Activated naive CD4-positive, alpha-beta T cell treated with anti-CD3 and anti-CD28 coated beads for 36 hours (primary cell): ENCODE data around the gene NMNAT1. TPM values are rescaled to one million over a fixed set of nuclear protein-coding genes. Genes with fewer than 3 reads are reported as not detected.
A peak's percentile ranks its signal among the peaks of the same experiment; 100 is the strongest.

ENCODE experiments used
- CTCF ChIA-PET: fragments of 350-600 bp; sonication (Branson Sonifier 250); formaldehyde crosslinking; loops from one replicate; lab custom pipeline; 2021; ENCODE audit warnings: antibody characterized with exemption; lab: Charles Lee
- DNase-seq: peaks from one replicate; pipeline ENCODE4 v3.0.0-alpha.2; 2020
- H3K27ac Mint-ChIP-seq: one replicate; pipeline ENCODE4 v1.8.0; 2021; ENCODE audit warnings: mild to moderate bottlenecking, mixed read lengths
- H3K27me3 Mint-ChIP-seq: one replicate; pipeline ENCODE4 v1.8.0; 2021; ENCODE audit warnings: low read depth, mixed read lengths
- H3K36me3 Mint-ChIP-seq: one replicate; pipeline ENCODE4 v1.8.0; 2021; ENCODE audit warnings: low read depth, mixed read lengths
- H3K4me1 Mint-ChIP-seq: one replicate; pipeline ENCODE4 v1.8.0; 2021; ENCODE audit warnings: low read depth, mixed read lengths
- H3K4me3 Mint-ChIP-seq: one replicate; pipeline ENCODE4 v1.8.0; 2021; ENCODE audit warnings: mild to moderate bottlenecking, moderate library complexity, mixed read lengths
- H3K9me3 Mint-ChIP-seq: one replicate; pipeline ENCODE4 v1.8.0; 2021; ENCODE audit warnings: mixed read lengths
- intact Hi-C: fragments of 100-400 bp; cut with micrococcal nuclease; formaldehyde crosslinking; loops from one replicate; pipeline ENCODE4 v1.15.1; 2023
- total RNA-seq, 2 experiments: library from RNA; stranded (reverse); gene quantifications; one replicate each; pipeline ENCODE4 v1.2.3, GENCODE V29; 2021

The NMNAT1 gene
- total RNA-seq, 2 experiments from 2014 or later: 7.5 to 8.0 TPM

- Mint-ChIP-seq H3K9me3 (no peaks in the 10 kb centered on the region), H3K36me3 (peaks cover 7% of the 10 kb centered on the region), H3K27ac (no peak overlapping the region), H3K27me3 (no peaks in the 10 kb centered on the region), H3K4me1 (no peaks in the 10 kb centered on the region), H3K4me3 (no peak overlapping the region)
- DNase-seq: no peak
- CTCF ChIA-PET: no interaction called here
- intact Hi-C loops: no loop called here
Measured at GRCh38 chr1:9927259-9927658, 16.0 kb upstream of the NMNAT1 start.

DNA sequence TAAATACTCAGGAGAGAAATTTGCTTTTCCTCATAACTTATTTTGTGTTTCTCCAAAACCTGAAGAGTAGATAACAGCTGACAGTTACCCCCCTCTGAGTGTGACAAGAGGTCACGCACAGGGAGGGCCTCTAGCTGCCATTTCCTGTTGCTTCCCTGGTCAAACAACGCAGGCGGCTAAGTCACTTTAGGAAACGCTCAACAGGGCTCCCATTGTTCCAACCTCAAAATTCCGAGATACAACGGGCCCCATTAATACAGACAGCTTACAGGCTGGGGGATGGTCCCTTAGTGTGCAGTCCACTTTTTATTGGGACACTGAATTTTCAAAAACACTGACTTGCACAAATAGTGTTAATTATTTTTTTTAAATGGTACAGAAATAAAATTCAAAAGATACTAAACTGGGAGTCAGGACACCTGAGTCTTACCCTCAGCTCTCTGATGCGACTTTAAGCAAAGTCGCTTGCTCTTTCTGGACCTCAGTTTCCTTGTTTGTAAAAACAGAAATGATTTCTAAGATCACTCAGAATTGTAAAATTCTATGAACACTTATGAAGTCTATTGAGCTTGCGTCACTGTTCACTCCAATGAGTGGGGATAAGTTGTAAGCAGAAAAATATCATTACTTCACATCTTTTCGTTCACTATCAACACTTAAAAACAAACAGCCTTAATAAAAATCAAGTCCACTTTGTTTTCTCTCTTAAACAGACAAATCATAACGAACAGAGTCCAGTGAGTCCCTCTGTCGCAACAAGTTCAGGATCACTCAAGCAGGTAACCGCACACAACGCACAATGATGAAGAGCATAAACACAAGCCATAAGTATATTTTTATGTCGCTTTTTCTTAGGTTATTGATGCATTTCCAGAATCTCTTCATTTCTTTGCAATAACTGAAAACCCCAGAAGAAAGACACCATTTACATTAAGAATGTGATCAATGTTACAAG lies 13.6 kb upstream of the NMNAT1 start:
- CTCF ChIA-PET: interaction anchor here (0.8 kb wide), 1 partner anchor 148 kb away, joined by 3 read pairs; no protein-coding TSS in a partner anchor
- DNase-seq: no peak
- Mint-ChIP-seq H3K9me3 (no peaks in the 10 kb centered on the region), H3K4me3 (no peak overlapping the region), H3K36me3 (peaks cover 10% of the 10 kb centered on the region), H3K27ac (no peak overlapping the region), H3K27me3 (no peaks in the 10 kb centered on the region), H3K4me1 (no peaks in the 10 kb centered on the region)
- intact Hi-C loops: no loop called here

- peak overlapping the region; percentile 95 for H3K4me3 Mint-ChIP-seq
- H3K27me3 Mint-ChIP-seq: no peaks in the 10 kb centered on the region
- peak; percentile 27 for DNase-seq
- H3K9me3 Mint-ChIP-seq: no peaks in the 10 kb centered on the region
- H3K27ac Mint-ChIP-seq: peak overlapping the region; percentile 92
- CTCF ChIA-PET: interaction anchor here (0.6 to 3.7 kb wide), 5 partner anchors 8 to 68 kb away, joined by 3 to 44 read pairs (median 5); no protein-coding TSS in a partner anchor
- H3K4me1 Mint-ChIP-seq: peaks cover 27% of the 10 kb centered on the region
- H3K36me3 Mint-ChIP-seq: peaks cover 1% of the 10 kb centered on the region
- intact Hi-C loops: loop anchor here (1.0 to 5.0 kb wide), 3 partner anchors 67 to 486 kb away; no protein-coding TSS in a partner anchor
Measured at GRCh38 chr1:9942399-9942938, 806 bp upstream of the NMNAT1 start.

DNA sequence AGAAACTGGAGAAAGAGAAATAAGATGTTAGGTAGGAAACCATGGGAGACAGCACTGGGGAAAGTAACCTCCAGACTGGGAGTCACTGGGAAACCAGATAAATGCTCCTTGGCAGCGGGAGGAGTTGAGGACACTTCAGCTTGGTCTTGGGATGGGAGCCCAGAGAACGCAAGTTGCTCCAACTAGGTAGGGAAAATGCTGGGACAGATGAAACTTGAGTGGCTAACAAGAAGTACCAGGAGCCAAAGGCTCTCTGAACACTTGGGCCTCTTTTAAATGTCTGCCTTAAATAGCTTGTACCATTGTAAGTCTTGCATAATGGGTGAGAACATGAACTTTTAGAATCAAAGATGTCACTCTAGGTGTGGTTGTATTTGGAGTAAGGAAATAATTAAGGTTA lies 3.0 kb downstream of the NMNAT1 start:
- Mint-ChIP-seq H3K36me3 (peaks cover 1% of the 10 kb centered on the region), H3K9me3 (no peaks in the 10 kb centered on the region), H3K4me3 (no peak overlapping the region), H3K4me1 (peaks cover 31% of the 10 kb centered on the region), H3K27ac (no peak overlapping the region), H3K27me3 (no peaks in the 10 kb centered on the region)
- CTCF ChIA-PET: interaction anchor here (0.6 kb wide), 1 partner anchor 513 kb away, joined by 5 read pairs; no protein-coding TSS in a partner anchor
- intact Hi-C loops: no loop called here
- DNase-seq: no peak

DNA sequence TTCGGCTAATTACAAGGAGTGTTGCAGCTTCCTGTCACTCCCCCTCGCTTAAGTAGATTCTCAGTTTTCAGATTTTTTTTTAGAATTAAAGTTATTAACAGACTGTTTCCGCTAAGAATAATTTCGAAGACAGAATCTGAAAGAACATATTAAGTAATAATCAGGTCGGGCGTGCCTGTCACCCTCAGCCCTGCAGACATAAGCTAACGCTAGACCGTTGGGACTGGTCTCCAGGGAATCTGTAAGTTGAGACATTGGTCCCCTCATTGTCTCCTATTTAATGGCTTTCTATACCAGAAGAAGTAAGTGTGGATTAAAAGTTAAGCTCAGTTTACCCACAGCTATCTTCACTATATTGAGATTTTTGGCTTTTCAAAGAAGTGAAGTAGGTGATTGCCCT lies 14.5 kb downstream of the NMNAT1 start:
- H3K27ac Mint-ChIP-seq: no peak overlapping the region
- no peak overlapping the region for H3K4me3 Mint-ChIP-seq
- DNase-seq: no peak
- no peaks in the 10 kb centered on the region for H3K4me1 Mint-ChIP-seq
- intact Hi-C loops: no loop called here
- no peaks in the 10 kb centered on the region for H3K27me3 Mint-ChIP-seq
- CTCF ChIA-PET: interaction anchor here (1.2 kb wide), 1 partner anchor 170 kb away, joined by 3 read pairs; no protein-coding TSS in a partner anchor
- no peaks in the 10 kb centered on the region for H3K9me3 Mint-ChIP-seq
- H3K36me3 Mint-ChIP-seq: no peaks in the 10 kb centered on the region

- H3K4me1 Mint-ChIP-seq: no peaks in the 10 kb centered on the region
- no peaks in the 10 kb centered on the region for H3K27me3 Mint-ChIP-seq
Measured at GRCh38 chr1:9960011-9960410, 16.7 kb downstream of the NMNAT1 start.

DNA sequence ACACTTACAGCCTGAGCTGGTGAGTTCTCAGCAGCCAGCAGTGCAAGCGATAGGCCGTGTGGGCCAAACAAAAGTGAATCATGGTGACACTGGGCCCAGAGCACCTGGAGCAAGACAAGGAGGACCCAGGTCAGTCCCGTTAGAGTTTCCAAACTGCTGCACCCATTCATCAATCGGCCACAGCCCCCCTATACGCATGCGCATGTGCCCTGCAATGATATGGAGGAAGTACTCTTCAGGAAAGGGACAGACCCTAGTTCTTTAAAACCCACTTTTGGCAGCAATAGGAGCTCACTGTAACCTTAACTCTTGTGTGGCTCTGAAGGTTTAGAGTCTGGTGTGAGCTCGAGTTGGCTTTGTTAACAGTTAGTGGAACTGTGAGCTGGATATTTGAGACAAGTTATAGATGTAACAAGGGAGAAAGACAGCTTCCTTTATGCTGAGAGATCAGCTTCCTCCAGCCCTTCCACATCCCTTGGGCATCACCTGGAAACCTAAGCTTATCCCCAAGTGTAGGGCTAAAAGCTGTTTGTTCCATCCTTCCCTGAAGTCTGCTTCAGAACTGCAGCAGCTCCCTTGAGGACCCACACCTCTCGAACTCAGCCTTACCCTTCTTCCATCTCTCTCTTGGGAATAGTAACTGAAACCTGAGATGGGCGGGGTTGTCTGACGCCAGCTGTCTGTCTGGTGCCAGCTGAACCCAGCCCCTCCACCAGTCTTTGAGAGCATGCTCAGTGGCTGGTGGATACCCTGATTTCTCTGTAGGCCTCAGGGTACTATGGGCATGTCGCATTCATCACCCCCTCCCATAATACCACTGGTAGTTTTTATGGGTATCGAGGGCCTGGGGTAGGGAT lies 17.7 kb downstream of the NMNAT1 start:
- intact Hi-C loops: no loop called here
- Mint-ChIP-seq H3K27me3 (no peaks in the 10 kb centered on the region), H3K27ac (no peak overlapping the region), H3K9me3 (no peaks in the 10 kb centered on the region), H3K4me1 (no peaks in the 10 kb centered on the region), H3K4me3 (no peak overlapping the region), H3K36me3 (no peaks in the 10 kb centered on the region)
- DNase-seq: no peak
- CTCF ChIA-PET: interaction anchor here (0.9 kb wide), 2 partner anchors 10 to 445 kb away, joined by 3 to 4 read pairs; no protein-coding TSS in a partner anchor

More at GRCh38 chr1:9960011-9960410, 16.7 kb downstream of the NMNAT1 start:
- Mint-ChIP-seq H3K9me3 (no peaks in the 10 kb centered on the region), H3K27ac (no peak overlapping the region), H3K36me3 (no peaks in the 10 kb centered on the region), H3K4me3 (no peak overlapping the region)
- no peak for DNase-seq
- CTCF ChIA-PET: no interaction called here
- intact Hi-C loops: no loop called here

GRCh38 chr1:9984253-9984652 lies 41.0 kb downstream of the NMNAT1 start:
- intact Hi-C loops: no loop called here
- no peaks in the 10 kb centered on the region for H3K9me3 Mint-ChIP-seq
- DNase-seq: no peak

GRCh38 chr1:9985001-9985400 lies 41.7 kb downstream of the NMNAT1 start:
- no peak overlapping the region for H3K27ac Mint-ChIP-seq

More at GRCh38 chr1:9984253-9984652, 41.0 kb downstream of the NMNAT1 start:
- Mint-ChIP-seq H3K4me1 (no peaks in the 10 kb centered on the region), H3K27ac (no peak overlapping the region), H3K4me3 (no peak overlapping the region), H3K27me3 (no peaks in the 10 kb centered on the region), H3K36me3 (peaks cover 9% of the 10 kb centered on the region)
- CTCF ChIA-PET: no interaction called here

GRCh38 chr1:9989773-9990172 lies 46.5 kb downstream of the NMNAT1 start:
- DNase-seq: no peak
- Mint-ChIP-seq H3K4me1 (no peaks in the 10 kb centered on the region), H3K9me3 (no peaks in the 10 kb centered on the region), H3K27ac (no peak overlapping the region), H3K4me3 (no peak overlapping the region), H3K36me3 (no peaks in the 10 kb centered on the region), H3K27me3 (peaks cover 2% of the 10 kb centered on the region)
- intact Hi-C loops: no loop called here
- CTCF ChIA-PET: interaction anchor here (1.1 kb wide), 1 partner anchor 22 kb away, joined by 3 read pairs; no protein-coding TSS in a partner anchor

More at GRCh38 chr1:9985001-9985400, 41.7 kb downstream of the NMNAT1 start:
- Mint-ChIP-seq H3K4me3 (no peak overlapping the region), H3K9me3 (no peaks in the 10 kb centered on the region), H3K36me3 (peaks cover 9% of the 10 kb centered on the region), H3K4me1 (no peaks in the 10 kb centered on the region), H3K27me3 (no peaks in the 10 kb centered on the region)
- CTCF ChIA-PET: no interaction called here
- DNase-seq: no peak
- intact Hi-C loops: no loop called here

GRCh38 chr1:9990944-9991343 lies 47.7 kb downstream of the NMNAT1 start:
- Mint-ChIP-seq H3K27me3 (peaks cover 2% of the 10 kb centered on the region), H3K9me3 (no peaks in the 10 kb centered on the region), H3K36me3 (no peaks in the 10 kb centered on the region), H3K4me3 (no peak overlapping the region), H3K4me1 (no peaks in the 10 kb centered on the region), H3K27ac (no peak overlapping the region)
- no peak for DNase-seq
- intact Hi-C loops: no loop called here
- CTCF ChIA-PET: interaction anchor here (0.7 kb wide), 1 partner anchor 41 kb away, joined by 3 read pairs; no protein-coding TSS in a partner anchor

GRCh38 chr1:9992910-9993309 lies 49.6 kb downstream of the NMNAT1 start:
- peaks cover 11% of the 10 kb centered on the region for H3K27me3 Mint-ChIP-seq
- no peaks in the 10 kb centered on the region for H3K9me3 Mint-ChIP-seq
- no peak overlapping the region for H3K4me3 Mint-ChIP-seq
- no peaks in the 10 kb centered on the region for H3K36me3 Mint-ChIP-seq
- intact Hi-C loops: no loop called here
- no peak for DNase-seq
- H3K4me1 Mint-ChIP-seq: peaks cover 5% of the 10 kb centered on the region
- H3K27ac Mint-ChIP-seq: no peak overlapping the region
- CTCF ChIA-PET: no interaction called here
